ENCODE measurements around the gene LIMS4.
"Not testable (repeated sequence)": the region's sequence is repeated elsewhere in the genome, so short reads cannot be mapped to it uniquely, and the experiment has no call there.

Gene LIMS4

GRCh38 chr2:110462458-110462857 is 10.2 kb downstream of the LIMS4 start:
- not testable (repeated sequence) for H3K27me3 ChIP-seq (ENCODE audit: insufficient read depth, low read length, poor library complexity, severe bottlenecking); H3K4me2 ChIP-seq (ENCODE audit: low read depth, low read length, poor library complexity, severe bottlenecking); H3K4me1 ChIP-seq (ENCODE audit: insufficient read depth, low read length, poor library complexity, severe bottlenecking); H2AFZ ChIP-seq (ENCODE audit: low read length); H3K36me3 ChIP-seq (ENCODE audit: insufficient read depth, low read length); H3K9me3 ChIP-seq (ENCODE audit: insufficient read depth, low read depth, low read length); H3K79me2 ChIP-seq (ENCODE audit: insufficient read depth, low read length); H4K20me1 ChIP-seq (ENCODE audit: insufficient read depth, low read length, poor library complexity, severe bottlenecking); H3F3A ChIP-seq (ENCODE audit: low read depth); H3K9ac ChIP-seq (ENCODE audit: low read depth, low read length, poor library complexity, severe bottlenecking); H3K9me2 ChIP-seq (replicated peaks; ENCODE audit: low read depth, low read length); H3K4me3 ChIP-seq (ENCODE audit: low read length, poor library complexity, severe bottlenecking)

- not testable (repeated sequence) for H3K79me2 ChIP-seq (ENCODE audit: insufficient read depth, low read length); H3K9me3 ChIP-seq (ENCODE audit: insufficient read depth, low read depth, low read length); H3K4me1 ChIP-seq (ENCODE audit: insufficient read depth, low read length, poor library complexity, severe bottlenecking); H3F3A ChIP-seq (ENCODE audit: low read depth); H4K20me1 ChIP-seq (ENCODE audit: insufficient read depth, low read length, poor library complexity, severe bottlenecking); H3K4me3 ChIP-seq (ENCODE audit: low read length, poor library complexity, severe bottlenecking); H3K4me2 ChIP-seq (ENCODE audit: low read depth, low read length, poor library complexity, severe bottlenecking); H3K27me3 ChIP-seq (ENCODE audit: insufficient read depth, low read length, poor library complexity, severe bottlenecking); H3K9me2 ChIP-seq (replicated peaks; ENCODE audit: low read depth, low read length); H3K9ac ChIP-seq (ENCODE audit: low read depth, low read length, poor library complexity, severe bottlenecking); H2AFZ ChIP-seq (ENCODE audit: low read length); H3K36me3 ChIP-seq (ENCODE audit: insufficient read depth, low read length)
Measured at GRCh38 chr2:110460318-110460717, 12.3 kb downstream of the LIMS4 start.

GRCh38 chr2:110457214-110457590 is 15.4 kb downstream of the LIMS4 start:
- not testable (repeated sequence) for H3K9me2 ChIP-seq (replicated peaks; ENCODE audit: low read depth, low read length); H2AFZ ChIP-seq (ENCODE audit: low read length); H3K9ac ChIP-seq (ENCODE audit: low read depth, low read length, poor library complexity, severe bottlenecking); H4K20me1 ChIP-seq (ENCODE audit: insufficient read depth, low read length, poor library complexity, severe bottlenecking); H3K4me2 ChIP-seq (ENCODE audit: low read depth, low read length, poor library complexity, severe bottlenecking); H3K36me3 ChIP-seq (ENCODE audit: insufficient read depth, low read length); H3K27me3 ChIP-seq (ENCODE audit: insufficient read depth, low read length, poor library complexity, severe bottlenecking); H3F3A ChIP-seq (ENCODE audit: low read depth); H3K9me3 ChIP-seq (ENCODE audit: insufficient read depth, low read depth, low read length); H3K4me1 ChIP-seq (ENCODE audit: insufficient read depth, low read length, poor library complexity, severe bottlenecking); H3K4me3 ChIP-seq (ENCODE audit: low read length, poor library complexity, severe bottlenecking); H3K79me2 ChIP-seq (ENCODE audit: insufficient read depth, low read length)

GRCh38 chr2:110456291-110457213 is 16.1 kb downstream of the LIMS4 start:
- not testable (repeated sequence) for H3K4me1 ChIP-seq (ENCODE audit: insufficient read depth, low read length, poor library complexity, severe bottlenecking); H3K9ac ChIP-seq (ENCODE audit: low read depth, low read length, poor library complexity, severe bottlenecking); H2AFZ ChIP-seq (ENCODE audit: low read length); H3K27me3 ChIP-seq (ENCODE audit: insufficient read depth, low read length, poor library complexity, severe bottlenecking); H4K20me1 ChIP-seq (ENCODE audit: insufficient read depth, low read length, poor library complexity, severe bottlenecking); H3K79me2 ChIP-seq (ENCODE audit: insufficient read depth, low read length); H3K4me2 ChIP-seq (ENCODE audit: low read depth, low read length, poor library complexity, severe bottlenecking); H3K9me3 ChIP-seq (ENCODE audit: insufficient read depth, low read depth, low read length); H3K4me3 ChIP-seq (ENCODE audit: low read length, poor library complexity, severe bottlenecking); H3F3A ChIP-seq (ENCODE audit: low read depth); H3K36me3 ChIP-seq (ENCODE audit: insufficient read depth, low read length); H3K9me2 ChIP-seq (replicated peaks; ENCODE audit: low read depth, low read length)

- not testable (repeated sequence) for H3K27me3 ChIP-seq (ENCODE audit: insufficient read depth, low read length, poor library complexity, severe bottlenecking); H3K4me3 ChIP-seq (ENCODE audit: low read length, poor library complexity, severe bottlenecking); H3K36me3 ChIP-seq (ENCODE audit: insufficient read depth, low read length); H2AFZ ChIP-seq (ENCODE audit: low read length); H4K20me1 ChIP-seq (ENCODE audit: insufficient read depth, low read length, poor library complexity, severe bottlenecking); H3K9ac ChIP-seq (ENCODE audit: low read depth, low read length, poor library complexity, severe bottlenecking); H3K9me2 ChIP-seq (replicated peaks; ENCODE audit: low read depth, low read length); H3K4me2 ChIP-seq (ENCODE audit: low read depth, low read length, poor library complexity, severe bottlenecking); H3K79me2 ChIP-seq (ENCODE audit: insufficient read depth, low read length); H3F3A ChIP-seq (ENCODE audit: low read depth); H3K4me1 ChIP-seq (ENCODE audit: insufficient read depth, low read length, poor library complexity, severe bottlenecking); H3K9me3 ChIP-seq (ENCODE audit: insufficient read depth, low read depth, low read length)
Measured at GRCh38 chr2:110455080-110455670, 17.4 kb downstream of the LIMS4 start.

- H3K9me3 ChIP-seq (ENCODE audit: insufficient read depth, low read depth, low read length); H3K4me2 ChIP-seq (ENCODE audit: low read depth, low read length, poor library complexity, severe bottlenecking); H3K36me3 ChIP-seq (ENCODE audit: insufficient read depth, low read length); H3K9ac ChIP-seq (ENCODE audit: low read depth, low read length, poor library complexity, severe bottlenecking); H3K79me2 ChIP-seq (ENCODE audit: insufficient read depth, low read length); H4K20me1 ChIP-seq (ENCODE audit: insufficient read depth, low read length, poor library complexity, severe bottlenecking); H3F3A ChIP-seq (ENCODE audit: low read depth); H3K4me1 ChIP-seq (ENCODE audit: insufficient read depth, low read length, poor library complexity, severe bottlenecking); H3K9me2 ChIP-seq (replicated peaks; ENCODE audit: low read depth, low read length); H3K4me3 ChIP-seq (ENCODE audit: low read length, poor library complexity, severe bottlenecking); H2AFZ ChIP-seq (ENCODE audit: low read length); H3K27me3 ChIP-seq (ENCODE audit: insufficient read depth, low read length, poor library complexity, severe bottlenecking): not testable (repeated sequence)
Measured at GRCh38 chr2:110450951-110451350, 21.7 kb downstream of the LIMS4 start.

- H3K4me1 ChIP-seq (ENCODE audit: insufficient read depth, low read length, poor library complexity, severe bottlenecking); H3K4me3 ChIP-seq (ENCODE audit: low read length, poor library complexity, severe bottlenecking); H3K9me3 ChIP-seq (ENCODE audit: insufficient read depth, low read depth, low read length); H3K79me2 ChIP-seq (ENCODE audit: insufficient read depth, low read length); H3F3A ChIP-seq (ENCODE audit: low read depth); H4K20me1 ChIP-seq (ENCODE audit: insufficient read depth, low read length, poor library complexity, severe bottlenecking); H3K27me3 ChIP-seq (ENCODE audit: insufficient read depth, low read length, poor library complexity, severe bottlenecking); H3K9ac ChIP-seq (ENCODE audit: low read depth, low read length, poor library complexity, severe bottlenecking); H3K4me2 ChIP-seq (ENCODE audit: low read depth, low read length, poor library complexity, severe bottlenecking); H3K9me2 ChIP-seq (replicated peaks; ENCODE audit: low read depth, low read length); H2AFZ ChIP-seq (ENCODE audit: low read length); H3K36me3 ChIP-seq (ENCODE audit: insufficient read depth, low read length): not testable (repeated sequence)
Measured at GRCh38 chr2:110449127-110449947, 23.3 kb downstream of the LIMS4 start.

Measured in Loucy (cell line).